Ovary (tissue), 9 donors: ENCODE measurements around the gene C3. TPM values are rescaled to one million over a fixed set of nuclear protein-coding genes. Genes with fewer than 3 reads are reported as not detected.

Experiments used
- DNase-seq, 5 donors: peaks; one replicate each; pipeline ENCODE4 v3.0.0-alpha.2; 2019 to 2020
- H3K27ac ChIP-seq, 2 donors: fragments of 200-600 bp; one replicate each; pipeline versions ENCODE4 v1.5.1 to v1.8.0; 2019 to 2022
- H3K27me3 ChIP-seq: fragments of 200-600 bp; one replicate; pipeline ENCODE4 v1.8.0; 2022
- H3K36me3 ChIP-seq: fragments of 200-600 bp; sonication (generic); one replicate; pipeline ENCODE4 v1.5.1; 2019
- H3K4me1 ChIP-seq: one replicate; pipeline ENCODE4 v1.8.1; 2013; ENCODE audit warnings: mild to moderate bottlenecking, moderate library complexity; ENCODE audit not compliant: insufficient read depth
- H3K4me3 ChIP-seq: fragments of 200-600 bp; sonication (generic); one replicate; pipeline ENCODE4 v1.5.1; 2017
- H3K9me3 ChIP-seq, 2 donors: fragments of 200-600 bp in 1 of 2; sonication (generic) in 1 of 2; one replicate each; pipeline versions ENCODE4 v1.5.1 to v1.8.1; 2013 to 2019; ENCODE audit warnings: mild to moderate bottlenecking in 1 of 2, moderate library complexity in 1 of 2
- CTCF ChIP-seq, 3 donors: fragments of 450-650 bp in 2 of 3; fragments of 200-600 bp in 1 of 3; IDR thresholded peaks; one replicate each; pipeline versions ENCODE4 v1.5.1 to v1.8.0; 2016 to 2022; ENCODE audit warnings: antibody characterized with exemption in 3 of 3, mild to moderate bottlenecking in 1 of 3
- EP300 ChIP-seq: sonication (generic); formaldehyde crosslinking; IDR thresholded peaks from one replicate; pipeline ENCODE4 v1.6.1; 2017; ENCODE audit warnings: antibody characterized with exemption
- POLR2A ChIP-seq: fragments of 450-650 bp; IDR thresholded peaks from one replicate; pipeline ENCODE4 v1.6.1; 2017; ENCODE audit warnings: antibody characterized with exemption, mild to moderate bottlenecking, moderate library complexity
- WGBS, 3 donors: extraction: QIAGEN DNeasy Blood & Tissue Kit in 1 of 3; methylation state at CpG; one replicate each; pipeline versions ENCODE4 v1.1.5 to v1.1.7; 2013 to 2017; 5-methylcytosine and 5-hydroxymethylcytosine counted together
- intact Hi-C, 4 donors: fragments of 100-400 bp; cut with DNase I; formaldehyde crosslinking; loops; one replicate each; pipeline versions ENCODE4 v1.11.0 to v1.15.1; 2022 to 2023
- polyA plus RNA-seq, 2 donors: library from polyadenylated mRNA; stranded (reverse); fragments of 200-250 nt in 1 of 2; fragments of 350-450 nt in 1 of 2; fragmentation: Illumina TruSeq in 1 of 2; extraction: RNeasy Lipid Tissue Mini Kit (QIAGEN cat#74804) in 1 of 2; gene quantifications; one replicate each; pipeline ENCODE4 v1.2.3, GENCODE V29; 2013 to 2014
- total RNA-seq, 7 donors: library from RNA; depleted of rRNA in 2 of 7; stranded (reverse); fragments of >200 nt in 2 of 7; fragmentation: NEBNext Ultra II Directional in 3 of 7; extraction: Animal tissue kit (Norgen Biotek cat#: 25700) in 3 of 7; gene quantifications; one replicate each; pipeline versions ENCODE4 v1.1.0 to v1.2.4, GENCODE V29; 2016 to 2023
- donor health status: DM: no; HTN: no; CAD: no; lungs with moderate emphysema.
- donor health status: DM: no; HTN: no; CAD: no.
- donor health status: Bipolar disorder and iron deficiency.
- donor health status: DM: yes; HTN: yes; CAD: no.
- donor health status: DM: no; HTN: no; CAD: no.
- donor health status: DM: yes; HTN: yes; CAD: no.

C3 gene
- total and polyA plus RNA-seq, 9 donors: 130 to 3,887 (median 1,173) TPM

- Histone ChIP-seq H3K36me3 (no peaks in the 10 kb centered on the region), H3K9me3 (no peaks in the 10 kb centered on the region), H3K27ac (no peak overlapping the region), H3K27me3 (no peaks in the 10 kb centered on the region), H3K4me3 (no peak overlapping the region), H3K4me1 (no peaks in the 10 kb centered on the region)
- DNase-seq: peak in 1 of 5 donors; percentile 17
- intact Hi-C loops: no loop called here
- WGBS, 3 donors: 88 to 92% (median 89%) methylated on average over 16 of the region's 16 CpGs
- TF ChIP-seq EP300 (no peak), POLR2A (no peak), CTCF (IDR thresholded peaks at IDR 0.05) (no peak)
These were observed 8.2 kb downstream of the C3 start for GRCh38 chr19:6712231-6712630.

- no peaks in the 10 kb centered on the region for H3K27me3 ChIP-seq
- H3K27ac ChIP-seq: no peak overlapping the region
- WGBS, 3 donors: 75 to 79% (median 76%) methylated on average over 10 of the region's 10 CpGs
- H3K36me3 ChIP-seq: no peaks in the 10 kb centered on the region
- TF ChIP-seq CTCF (IDR thresholded peaks at IDR 0.05): no peak
- no peak for TF ChIP-seq EP300
- TF ChIP-seq POLR2A: no peak
- no peaks in the 10 kb centered on the region for H3K9me3 ChIP-seq
- H3K4me1 ChIP-seq: no peaks in the 10 kb centered on the region
- peak in 1 of 5 donors; percentile 6 for DNase-seq
- H3K4me3 ChIP-seq: no peak overlapping the region
- intact Hi-C loops: no loop called here
These were observed 8.8 kb downstream of the C3 start for GRCh38 chr19:6711605-6712004.

DNA sequence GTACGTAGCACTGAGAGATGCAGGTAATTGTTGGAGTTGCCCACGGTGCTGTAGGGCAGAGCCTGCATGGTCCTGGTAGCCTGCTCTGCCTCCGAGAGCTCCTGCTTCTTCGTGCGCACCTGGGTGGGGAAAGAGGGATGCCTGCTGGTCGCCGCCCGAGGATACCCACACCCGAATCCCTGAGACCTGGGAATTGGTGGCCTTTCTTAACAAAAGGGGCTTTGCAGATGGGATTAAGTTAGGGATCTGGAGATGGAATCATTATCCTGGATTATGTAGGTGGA lies 9.4 kb downstream of the C3 start:
- Histone ChIP-seq H3K4me1 (no peaks in the 10 kb centered on the region), H3K9me3 (no peaks in the 10 kb centered on the region), H3K36me3 (no peaks in the 10 kb centered on the region), H3K27me3 (no peaks in the 10 kb centered on the region), H3K27ac (no peak overlapping the region), H3K4me3 (no peak overlapping the region)
- intact Hi-C loops: no loop called here
- TF ChIP-seq CTCF (IDR thresholded peaks at IDR 0.05) (no peak), EP300 (no peak), POLR2A (no peak)
- no peak for DNase-seq
- 55 to 75% (median 57%) methylated on average over 9 of the region's 9 CpGs for WGBS, 3 donors

- H3K4me3 ChIP-seq: no peak overlapping the region
- DNase-seq: peak in 1 of 5 donors; percentile 25
- H3K4me1 ChIP-seq: no peaks in the 10 kb centered on the region
- intact Hi-C loops: no loop called here
- no peaks in the 10 kb centered on the region for H3K27me3 ChIP-seq
- H3K36me3 ChIP-seq: no peaks in the 10 kb centered on the region
- 29 to 37% (median 33%) methylated on average over 30 of the region's 30 CpGs for WGBS, 3 donors
- H3K9me3 ChIP-seq: no peaks in the 10 kb centered on the region
- H3K27ac ChIP-seq: no peak overlapping the region
- no peak for TF ChIP-seq CTCF (IDR thresholded peaks at IDR 0.05)
- no peak for TF ChIP-seq EP300
- TF ChIP-seq POLR2A: no peak
These were observed 10.0 kb downstream of the C3 start for GRCh38 chr19:6710273-6711077.
